HepG2 (cell line): Measurements from ENCODE around the gene IL11RA. TPM values are rescaled to one million over a fixed set of nuclear protein-coding genes. Genes with fewer than 3 reads are reported as not detected.

Experiments
- CBFB ChIP-seq: sonication (generic); formaldehyde crosslinking; IDR thresholded peaks from 2 replicates; pipeline ENCODE4 v1.4.0; 2020; ENCODE audit warnings: missing genetic modification reagents
- FIP1L1 ChIP-seq: fragments of 200-400 bp; formaldehyde crosslinking; IDR thresholded peaks from 2 replicates; pipeline ENCODE4 v1.6.1; 2018; ENCODE audit warnings: low read depth, mild to moderate bottlenecking, low read length, moderate library complexity, borderline replicate concordance; ENCODE audit not compliant: insufficient read depth
- FOXA3 ChIP-seq: IDR thresholded peaks from 2 replicates; pipeline ENCODE4 v1.6.1; 2016; ENCODE audit warnings: missing genetic modification reagents, missing compliant biosample characterization
- FOXK1 ChIP-seq: sonication (generic); formaldehyde crosslinking; IDR thresholded peaks from 2 replicates; pipeline ENCODE4 v1.4.0; 2020; ENCODE audit warnings: low read depth, missing genetic modification reagents, borderline replicate concordance
- GLMP ChIP-seq: sonication (generic); formaldehyde crosslinking; IDR thresholded peaks from 2 replicates; pipeline ENCODE4 v1.9.0; 2021; ENCODE audit warnings: missing genetic modification reagents, mild to moderate bottlenecking, borderline replicate concordance
- HMG20A ChIP-seq: IDR thresholded peaks from 2 replicates; pipeline ENCODE4 v1.6.1; 2016; ENCODE audit warnings: borderline replicate concordance
- HNRNPUL1 ChIP-seq: fragments of 200-400 bp; formaldehyde crosslinking; IDR thresholded peaks from 2 replicates; pipeline ENCODE4 v1.6.1; 2017; ENCODE audit warnings: low read depth, mild to moderate bottlenecking, low read length, moderate library complexity
- LRRFIP1 ChIP-seq: sonication (generic); formaldehyde crosslinking; conservative IDR thresholded peaks from 2 replicates; pipeline ENCODE4 v1.4.0; 2020; ENCODE audit warnings: missing genetic modification reagents
- NFYC ChIP-seq: IDR thresholded peaks from 2 replicates; pipeline ENCODE4 v1.6.1; 2016; ENCODE audit warnings: missing genetic modification reagents, missing compliant biosample characterization
- POLR2G ChIP-seq: fragments of 200-400 bp; formaldehyde crosslinking; IDR thresholded peaks from 2 replicates; pipeline ENCODE4 v1.6.1; 2018; ENCODE audit warnings: mild to moderate bottlenecking, low read depth, low read length, moderate library complexity
- RFXAP ChIP-seq: sonication (generic); formaldehyde crosslinking; IDR thresholded peaks from 2 replicates; pipeline ENCODE4 v1.4.0; 2020; ENCODE audit warnings: missing genetic modification reagents, borderline replicate concordance
- SIX1 ChIP-seq: sonication (generic); formaldehyde crosslinking; IDR thresholded peaks from 2 replicates; pipeline ENCODE4 v1.4.0; 2020; ENCODE audit warnings: missing genetic modification reagents, borderline replicate concordance
- SOX5 ChIP-seq: IDR thresholded peaks from 2 replicates; pipeline ENCODE4 v1.6.1; 2016; ENCODE audit warnings: borderline replicate concordance
- ZBTB20 ChIP-seq: sonication (generic); formaldehyde crosslinking; IDR thresholded peaks from 2 replicates; pipeline ENCODE4 v1.8.1; 2023; ENCODE audit warnings: missing genetic modification reagents, low read depth, mild to moderate bottlenecking, borderline replicate concordance
- ZBTB46 ChIP-seq: sonication (generic); formaldehyde crosslinking; IDR thresholded peaks from 2 replicates; pipeline ENCODE4 v1.4.0; 2020; ENCODE audit warnings: mild to moderate bottlenecking, missing genetic modification reagents, borderline replicate concordance
- ZNF282 ChIP-seq: fragments of 450-650 bp; IDR thresholded peaks from 2 replicates; pipeline ENCODE4 v1.6.1; 2018; ENCODE audit not compliant: partially characterized antibody
- ZNF510 ChIP-seq: sonication (generic); formaldehyde crosslinking; IDR thresholded peaks from 2 replicates; pipeline ENCODE4 v1.4.0; 2020; ENCODE audit warnings: low read depth, mild to moderate bottlenecking, missing genetic modification reagents
- ZNF547 ChIP-seq: sonication (generic); formaldehyde crosslinking; IDR thresholded peaks from 2 replicates; pipeline ENCODE4 v1.5.1; 2020; ENCODE audit warnings: mild to moderate bottlenecking, missing genetic modification reagents
- ZNF775 ChIP-seq: sonication (generic); formaldehyde crosslinking; IDR thresholded peaks from 2 replicates; pipeline ENCODE4 v1.4.0; 2020; ENCODE audit warnings: missing genetic modification reagents, mild to moderate bottlenecking, moderate library complexity, borderline replicate concordance
- polyA plus RNA-seq, 8 experiments: library from polyadenylated mRNA; depleted of rRNA in 3 of 8; stranded (reverse) in 7 of 8; unstranded in 1 of 8; fragments of >200 nt; fragmentation: Illumina TruSeq in 4 of 8; extraction: Trizol in 4 of 8; gene quantifications; 2 replicates each; pipeline versions ENCODE4 v1.2.1 to v1.2.3, GENCODE V29; 2011 to 2016; ENCODE audit warnings: low read depth in 4 of 8, missing spikeins in 1 of 8, mixed read lengths in 1 of 8; ENCODE audit not compliant: insufficient read depth in 1 of 8
- total RNA-seq, 5 experiments: library from RNA; depleted of rRNA; stranded (reverse); fragments of >200 nt; fragmentation: Illumina TruSeq; extraction: Trizol; gene quantifications; 2 replicates each; pipeline ENCODE4 v1.2.3, GENCODE V29; 2016; ENCODE audit warnings: low read depth in 1 of 5

IL11RA gene
- total and polyA plus RNA-seq, 2 of the 13 experiments (the other 11 are each of a cell fraction or from before 2014, with no cell fraction given): 2.0 to 4.2 TPM

- no peak for TF ChIP-seq ZBTB46 (CRISPR knock-in tag)
- TF ChIP-seq ZNF547 (CRISPR knock-in tag): peak; percentile 72; the same call in 1 of the 2 replicates
- TF ChIP-seq RFXAP: no peak
- TF ChIP-seq HNRNPUL1: no peak
- no peak for TF ChIP-seq LRRFIP1
- TF ChIP-seq CBFB: 0 out of 2 replicates have a peak, but pooled peaks have one; percentile 68
- no peak for TF ChIP-seq FOXK1 (CRISPR knock-in tag)
- TF ChIP-seq NFYC (CRISPR knock-in tag): no peak
- no peak for TF ChIP-seq ZNF282
- peak; percentile 23; the same call in 1 of the 2 replicates for TF ChIP-seq FOXA3 (CRISPR knock-in tag)
- TF ChIP-seq ZBTB20: no peak
- TF ChIP-seq SOX5 (CRISPR knock-in tag): peak; percentile 29; the same call in 1 of the 2 replicates
- no peak for TF ChIP-seq GLMP (CRISPR knock-in tag)
- no peak for TF ChIP-seq ZNF510 (CRISPR knock-in tag)
- no peak for TF ChIP-seq HMG20A (CRISPR knock-in tag)
- TF ChIP-seq POLR2G: peak; percentile 97
- TF ChIP-seq ZNF775 (CRISPR knock-in tag): no peak
- no peak for TF ChIP-seq FIP1L1
- TF ChIP-seq SIX1 (CRISPR knock-in tag): no peak
Observed at GRCh38 chr9:34611811-34612787, 39.9 kb upstream of the IL11RA start, which contains the start of gene RPP25L (continued).
